HuH-7.5 (cell line): ENCODE measurements around the gene COMMD2.

Experiments used
- DNase-seq: peaks from one replicate; pipeline ENCODE4 v3.0.0; 2011; ENCODE audit warnings: low spot score

Gene COMMD2

GRCh38 chr3:149752051-149752787 is at the start of gene COMMD2:
Gene COMMD2 (minus strand): TSS chr3:149752489. CDS start chr3:149752444, 45 bp downstream.
- peak; percentile 47 for DNase-seq

- DNase-seq: no peak
These were observed 49.4 kb upstream of the COMMD2 start for GRCh38 chr3:149801639-149802038.

GRCh38 chr3:149801195-149801594 is 48.9 kb upstream of the COMMD2 start:
- no peak for DNase-seq

- DNase-seq: no peak
These were observed 48.4 kb upstream of the COMMD2 start for GRCh38 chr3:149800693-149801092.

GRCh38 chr3:149796026-149796425 is 43.7 kb upstream of the COMMD2 start:
- DNase-seq: no peak

- no peak for DNase-seq
These were observed 40.4 kb upstream of the COMMD2 start, which contains the start of gene ANKUB1 for GRCh38 chr3:149792452-149793270. Gene ANKUB1 (minus strand): TSS chr3:149792554. CDS start chr3:149792366, 188 bp downstream.

GRCh38 chr3:149790698-149791097 is 38.4 kb upstream of the COMMD2 start:
- DNase-seq: no peak

GRCh38 chr3:149790268-149790667 is 38.0 kb upstream of the COMMD2 start:
- DNase-seq: no peak

- DNase-seq: no peak
These were observed 31.9 kb upstream of the COMMD2 start for GRCh38 chr3:149784064-149784704.

- no peak for DNase-seq
These were observed 31.3 kb upstream of the COMMD2 start for GRCh38 chr3:149783576-149783975.

GRCh38 chr3:149781741-149782140 is 29.5 kb upstream of the COMMD2 start:
- DNase-seq: no peak

- DNase-seq: no peak
These were observed 28.9 kb upstream of the COMMD2 start for GRCh38 chr3:149781211-149781610.

GRCh38 chr3:149777414-149778214 is 25.3 kb upstream of the COMMD2 start:
- no peak for DNase-seq

GRCh38 chr3:149776170-149776569 is 23.9 kb upstream of the COMMD2 start:
- DNase-seq: no peak

GRCh38 chr3:149772861-149773260 is 20.6 kb upstream of the COMMD2 start:
- no peak for DNase-seq

GRCh38 chr3:149771652-149772271 is 19.5 kb upstream of the COMMD2 start:
- DNase-seq: peak; percentile 22

GRCh38 chr3:149770246-149770645 is 18.0 kb upstream of the COMMD2 start:
- DNase-seq: no peak

GRCh38 chr3:149768704-149769103 is 16.4 kb upstream of the COMMD2 start:
- no peak for DNase-seq

- no peak for DNase-seq
These were observed 15.4 kb upstream of the COMMD2 start for GRCh38 chr3:149767720-149768119.

GRCh38 chr3:149765762-149766334 is 13.6 kb upstream of the COMMD2 start:
- DNase-seq: no peak

GRCh38 chr3:149764302-149764701 is 12.0 kb upstream of the COMMD2 start:
- no peak for DNase-seq
